ENCODE data around the gene CACNA1F. TPM values are rescaled to one million over a fixed set of nuclear protein-coding genes. Genes with fewer than 3 reads are reported as not detected.

Gene CACNA1F
- total and polyA plus RNA-seq, 9 of the 15 experiments (the other 6 are each of a cell fraction or from before 2014, with no cell fraction given) = under 0.01 to 0.41 (median 0.03) TPM; not detected in 3

DNA sequence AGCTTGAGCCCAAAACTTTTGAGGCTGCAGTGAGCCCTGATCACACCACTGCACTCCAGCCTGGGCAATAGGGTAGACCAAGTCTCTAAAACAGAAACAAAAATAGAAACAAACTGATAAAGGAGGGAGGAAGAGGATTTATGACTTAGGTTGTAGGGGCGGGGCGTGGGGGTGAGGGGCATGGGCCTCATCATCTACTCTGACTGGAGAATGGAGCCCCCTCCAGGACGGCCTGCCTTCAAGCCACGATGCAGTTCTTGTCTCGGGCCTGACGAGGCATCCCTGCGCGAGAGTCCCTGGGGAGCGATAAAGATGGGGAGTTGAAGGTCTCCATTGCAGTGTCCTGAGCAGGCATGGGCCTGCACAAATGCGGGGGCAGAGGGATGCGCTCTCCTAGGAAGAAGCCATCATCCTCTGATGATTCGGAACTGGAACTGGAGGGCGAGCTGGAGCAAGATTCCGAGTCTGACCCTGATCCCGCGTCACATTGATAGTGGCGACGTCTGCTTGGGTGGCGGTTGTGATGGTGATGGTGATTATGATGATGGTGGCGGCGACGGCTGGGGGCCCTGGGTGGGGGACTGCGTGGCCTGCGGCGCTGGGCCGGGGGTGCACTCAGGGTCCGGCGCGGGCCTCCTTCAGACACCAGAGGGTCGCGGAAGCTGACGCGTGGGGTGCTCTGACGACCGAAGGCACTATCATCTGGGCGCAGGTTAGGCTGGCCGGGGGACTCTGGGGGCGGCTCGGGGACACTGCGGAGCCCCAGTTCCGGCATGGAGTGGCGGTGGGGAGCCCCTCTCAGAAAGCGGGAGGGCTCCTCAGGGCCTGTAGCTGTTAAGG lies 57.5 kb downstream of the CACNA1F start (continued):
- TF ChIP-seq, protein P1, sequence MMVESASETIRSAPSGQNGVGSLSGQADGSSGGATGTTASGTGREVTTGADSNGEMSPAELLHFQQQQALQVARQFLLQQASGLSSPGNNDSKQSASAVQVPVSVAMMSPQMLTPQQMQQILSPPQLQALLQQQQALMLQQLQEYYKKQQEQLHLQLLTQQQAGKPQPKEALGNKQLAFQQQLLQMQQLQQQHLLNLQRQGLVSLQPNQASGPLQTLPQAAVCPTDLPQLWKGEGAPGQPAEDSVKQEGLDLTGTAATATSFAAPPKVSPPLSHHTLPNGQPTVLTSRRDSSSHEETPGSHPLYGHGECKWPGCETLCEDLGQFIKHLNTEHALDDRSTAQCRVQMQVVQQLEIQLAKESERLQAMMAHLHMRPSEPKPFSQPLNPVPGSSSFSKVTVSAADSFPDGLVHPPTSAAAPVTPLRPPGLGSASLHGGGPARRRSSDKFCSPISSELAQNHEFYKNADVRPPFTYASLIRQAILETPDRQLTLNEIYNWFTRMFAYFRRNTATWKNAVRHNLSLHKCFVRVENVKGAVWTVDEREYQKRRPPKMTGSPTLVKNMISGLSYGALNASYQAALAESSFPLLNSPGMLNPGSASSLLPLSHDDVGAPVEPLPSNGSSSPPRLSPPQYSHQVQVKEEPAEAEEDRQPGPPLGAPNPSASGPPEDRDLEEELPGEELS (CRISPR knock-in tag; IDR thresholded peaks at IDR 0.05; ENCODE audit: borderline replicate concordance) = no peak
- TF ChIP-seq ADNP (tag; IDR thresholded peaks at IDR 0.05) (no peak), SAFB2 (IDR thresholded peaks at IDR 0.05; ENCODE audit: borderline replicate concordance, low read depth, low read length, severe bottlenecking) (no peak), ERF (CRISPR knock-in tag; IDR thresholded peaks at IDR 0.05) (0 out of 2 replicates have a peak, but pooled peaks have one; percentile 34), NFATC3 (IDR thresholded peaks at IDR 0.05) (no peak), ZFX (CRISPR knock-in tag; IDR thresholded peaks at IDR 0.05) (peak; percentile 19; the same call in 1 of the 2 replicates), YY1 (IDR thresholded peaks at IDR 0.05; ENCODE audit: borderline replicate concordance in 1 of 3, control insufficient read depth in 1 of 3, extremely low read depth in 1 of 3, insufficient read depth in 3 of 3, insufficient read length in 1 of 3, insufficient replicate concordance in 2 of 3, low read depth in 1 of 3, low read length in 2 of 3) (peak in 1 of 3 experiments; percentile 44), KDM4B (IDR thresholded peaks at IDR 0.05; ENCODE audit: borderline replicate concordance in 2 of 2, low read depth in 1 of 2) (0 out of 4 replicates have a peak, but pooled peaks of 1 of the 2 experiments have one; percentile 35), EGR1 (conservative IDR thresholded peaks at IDR 0.05) (peak; percentile 36)
- TF ChIP-seq, protein P2, sequence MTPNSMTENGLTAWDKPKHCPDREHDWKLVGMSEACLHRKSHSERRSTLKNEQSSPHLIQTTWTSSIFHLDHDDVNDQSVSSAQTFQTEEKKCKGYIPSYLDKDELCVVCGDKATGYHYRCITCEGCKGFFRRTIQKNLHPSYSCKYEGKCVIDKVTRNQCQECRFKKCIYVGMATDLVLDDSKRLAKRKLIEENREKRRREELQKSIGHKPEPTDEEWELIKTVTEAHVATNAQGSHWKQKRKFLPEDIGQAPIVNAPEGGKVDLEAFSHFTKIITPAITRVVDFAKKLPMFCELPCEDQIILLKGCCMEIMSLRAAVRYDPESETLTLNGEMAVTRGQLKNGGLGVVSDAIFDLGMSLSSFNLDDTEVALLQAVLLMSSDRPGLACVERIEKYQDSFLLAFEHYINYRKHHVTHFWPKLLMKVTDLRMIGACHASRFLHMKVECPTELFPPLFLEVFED (CRISPR knock-in tag; conservative IDR thresholded peaks at IDR 0.05) = 0 out of 2 replicates have a peak, but pooled peaks have one; percentile 19
- TF ChIP-seq, protein P3, sequence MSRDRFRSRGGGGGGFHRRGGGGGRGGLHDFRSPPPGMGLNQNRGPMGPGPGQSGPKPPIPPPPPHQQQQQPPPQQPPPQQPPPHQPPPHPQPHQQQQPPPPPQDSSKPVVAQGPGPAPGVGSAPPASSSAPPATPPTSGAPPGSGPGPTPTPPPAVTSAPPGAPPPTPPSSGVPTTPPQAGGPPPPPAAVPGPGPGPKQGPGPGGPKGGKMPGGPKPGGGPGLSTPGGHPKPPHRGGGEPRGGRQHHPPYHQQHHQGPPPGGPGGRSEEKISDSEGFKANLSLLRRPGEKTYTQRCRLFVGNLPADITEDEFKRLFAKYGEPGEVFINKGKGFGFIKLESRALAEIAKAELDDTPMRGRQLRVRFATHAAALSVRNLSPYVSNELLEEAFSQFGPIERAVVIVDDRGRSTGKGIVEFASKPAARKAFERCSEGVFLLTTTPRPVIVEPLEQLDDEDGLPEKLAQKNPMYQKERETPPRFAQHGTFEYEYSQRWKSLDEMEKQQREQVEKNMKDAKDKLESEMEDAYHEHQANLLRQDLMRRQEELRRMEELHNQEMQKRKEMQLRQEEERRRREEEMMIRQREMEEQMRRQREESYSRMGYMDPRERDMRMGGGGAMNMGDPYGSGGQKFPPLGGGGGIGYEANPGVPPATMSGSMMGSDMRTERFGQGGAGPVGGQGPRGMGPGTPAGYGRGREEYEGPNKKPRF (IDR thresholded peaks at IDR 0.05; ENCODE audit: low read depth, low read length) = no peak
